Prostate gland (tissue), 2 donors: Measurements from ENCODE around the gene ARID2.

Experiments used
- CTCF ChIP-seq, 4 experiments: fragments of 200-600 bp in 2 of 4; fragments of 450-650 bp in 2 of 4; sonication (generic) in 2 of 4; IDR thresholded peaks; 1 replicate in 3 of 4; 2 replicates in 1 of 4; pipeline ENCODE4 v1.5.1; 2016 to 2019; ENCODE audit warnings: antibody characterized with exemption in 4 of 4, mild to moderate bottlenecking in 2 of 4, moderate library complexity in 2 of 4
- POLR2A ChIP-seq: fragments of 450-650 bp; IDR thresholded peaks from one replicate; pipeline ENCODE4 v1.6.1; 2016; ENCODE audit warnings: antibody characterized with exemption, mild to moderate bottlenecking
- POLR2AphosphoS5 ChIP-seq: sonication (generic); formaldehyde crosslinking; IDR thresholded peaks from one replicate; pipeline ENCODE4 v1.6.1; 2017; ENCODE audit warnings: antibody characterized with exemption

GRCh38 chr12:45914090-45914489 is 184.6 kb downstream of the ARID2 start:
- TF ChIP-seq CTCF (IDR thresholded peaks at IDR 0.05) (no peak), POLR2A (no peak), POLR2AphosphoS5 (no peak)
